ENCODE results near the gene BTBD19.
"Not testable (repeated sequence)": the region's sequence is repeated elsewhere in the genome, so short reads cannot be mapped to it uniquely, and the experiment has no call there.

The BTBD19 gene

DNA sequence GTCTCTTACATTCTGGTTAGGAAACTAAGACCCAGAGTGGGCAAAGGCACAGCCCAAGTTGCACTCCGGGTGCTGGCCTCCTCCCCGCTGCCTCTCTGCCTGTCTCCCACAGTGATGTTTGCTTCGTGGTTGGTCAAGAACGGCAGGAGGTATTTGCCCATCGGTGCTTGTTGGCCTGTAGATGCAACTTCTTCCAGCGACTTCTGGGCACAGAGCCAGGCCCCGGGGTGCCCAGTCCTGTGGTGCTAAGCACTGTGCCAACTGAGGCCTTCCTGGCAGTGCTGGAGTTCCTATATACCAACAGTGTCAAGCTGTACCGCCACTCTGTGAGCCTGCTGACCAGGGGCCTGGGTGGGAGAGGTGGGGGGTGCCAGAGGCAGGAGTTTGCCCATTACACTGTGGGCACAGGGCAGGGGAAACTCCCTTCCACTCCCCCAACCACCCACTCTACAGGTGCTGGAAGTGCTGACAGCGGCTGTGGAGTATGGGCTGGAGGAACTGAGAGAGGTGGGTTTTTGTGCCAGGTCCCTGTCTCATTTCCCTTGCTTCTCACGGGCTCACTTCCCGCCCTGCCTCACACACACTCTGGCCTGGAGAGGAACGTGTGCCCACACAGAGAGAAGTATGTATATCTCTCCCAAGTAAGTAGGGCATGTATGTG, 1.9 kb downstream of the BTBD19 start:
- no peak overlapping the region for H3K4me3 ChIP-seq (ENCODE audit: low read length)
- TF ChIP-seq ZNF274 (IDR thresholded peaks at IDR 0.05; ENCODE audit: low read depth, low read length): no peak

DNA sequence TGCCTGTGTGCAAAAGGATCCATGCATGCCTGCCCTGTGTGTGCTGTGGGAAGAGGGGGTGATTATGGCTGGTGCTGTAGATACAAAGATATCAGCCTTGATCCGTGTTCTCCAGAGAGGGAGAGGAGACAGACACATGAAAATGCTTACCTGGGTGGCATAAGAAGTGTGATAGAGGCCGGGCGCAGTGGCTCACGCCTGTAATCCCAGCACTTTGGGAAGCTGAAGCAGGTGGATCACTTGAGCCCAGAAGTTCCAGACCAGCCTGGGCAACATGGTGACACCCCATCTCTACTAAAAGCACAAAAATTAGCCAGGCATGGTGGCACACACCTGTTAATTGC, 2.4 kb downstream of the BTBD19 start:
- H3K4me3 ChIP-seq (ENCODE audit: low read length): not testable (repeated sequence)

DNA sequence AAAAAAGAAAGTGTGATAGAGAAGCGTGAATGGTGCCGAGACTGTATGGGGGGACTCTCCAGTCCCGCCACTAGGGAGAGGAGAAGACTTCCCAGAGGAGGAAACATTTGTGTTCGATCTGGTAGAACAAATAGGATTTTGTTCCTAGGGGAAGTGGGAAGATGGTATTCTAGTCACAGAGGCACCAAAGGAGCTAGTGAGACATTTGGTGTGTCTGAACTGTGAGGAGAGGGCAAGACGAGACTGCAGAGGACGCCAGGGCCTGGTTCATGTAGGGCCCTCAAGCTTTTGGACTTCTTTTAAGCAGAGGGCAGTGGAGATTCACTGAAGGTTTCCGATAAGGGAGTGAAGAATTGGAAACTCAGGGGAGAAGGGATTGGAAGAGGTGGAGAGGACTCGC, 2.9 kb downstream of the BTBD19 start:
- no peak for TF ChIP-seq ZNF274 (IDR thresholded peaks at IDR 0.05; ENCODE audit: low read depth, low read length)
- H3K4me3 ChIP-seq (ENCODE audit: low read length): no peak overlapping the region

DNA sequence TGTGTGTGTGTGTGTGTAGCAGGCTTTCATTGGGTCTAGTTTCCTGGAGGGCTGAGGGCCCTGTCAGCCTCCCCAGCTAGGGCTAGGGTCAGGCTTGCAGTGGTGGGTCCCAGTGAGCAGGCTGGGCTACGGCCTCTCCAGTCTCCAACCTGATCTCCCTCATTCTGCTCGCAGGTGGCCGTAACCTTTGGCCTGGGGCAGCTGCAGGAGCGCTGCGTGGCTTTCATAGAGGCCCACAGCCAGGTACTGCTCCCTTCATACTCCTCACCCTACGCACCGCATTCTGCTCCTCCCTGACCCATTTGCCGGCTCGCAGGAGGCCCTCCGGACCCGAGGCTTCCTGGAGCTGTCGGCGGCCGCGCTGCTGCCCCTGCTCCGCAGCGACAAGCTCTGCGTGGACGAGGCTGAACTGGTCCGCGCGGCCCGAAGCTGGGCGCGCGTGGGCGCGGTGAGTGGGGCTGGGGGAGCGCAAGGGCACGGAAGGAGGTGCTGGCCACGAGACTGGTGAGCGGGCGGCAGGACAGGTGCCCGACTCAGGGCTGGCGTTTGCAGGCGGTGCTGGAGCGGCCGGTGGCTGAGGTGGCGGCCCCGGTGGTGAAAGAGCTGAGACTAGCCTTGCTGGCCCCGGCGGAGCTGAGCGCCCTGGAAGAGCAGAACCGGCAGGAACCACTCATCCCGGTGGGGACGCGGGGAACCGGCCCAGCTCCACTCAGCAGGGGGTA, 4.7 kb downstream of the BTBD19 start:
- H3K4me3 ChIP-seq (ENCODE audit: low read length): no peak overlapping the region; the same call in 1 of the 2 replicates
- TF ChIP-seq ZNF274 (IDR thresholded peaks at IDR 0.05; ENCODE audit: low read depth, low read length): no peak

DNA sequence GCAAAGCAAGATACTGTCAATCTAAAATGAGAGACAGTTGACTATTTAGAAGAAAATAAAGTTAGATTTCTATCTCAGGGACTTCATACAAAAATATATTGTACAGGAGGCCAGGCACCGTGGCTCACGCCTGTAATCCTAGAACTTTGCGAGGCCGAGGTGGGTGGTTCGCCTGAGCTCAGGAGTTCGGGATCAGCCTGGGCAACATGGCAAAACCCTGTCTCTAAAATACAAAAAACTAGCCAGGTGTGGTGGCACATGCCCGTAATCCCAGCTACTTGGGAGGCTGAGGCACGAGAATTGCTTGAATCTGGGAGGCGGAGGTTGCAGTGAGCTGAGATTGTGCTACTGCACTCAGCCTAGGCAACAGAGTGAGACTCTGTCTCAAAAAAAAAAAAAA, 7.6 kb downstream of the BTBD19 start:
- not testable (repeated sequence) for H3K4me3 ChIP-seq (ENCODE audit: low read length)

DNA sequence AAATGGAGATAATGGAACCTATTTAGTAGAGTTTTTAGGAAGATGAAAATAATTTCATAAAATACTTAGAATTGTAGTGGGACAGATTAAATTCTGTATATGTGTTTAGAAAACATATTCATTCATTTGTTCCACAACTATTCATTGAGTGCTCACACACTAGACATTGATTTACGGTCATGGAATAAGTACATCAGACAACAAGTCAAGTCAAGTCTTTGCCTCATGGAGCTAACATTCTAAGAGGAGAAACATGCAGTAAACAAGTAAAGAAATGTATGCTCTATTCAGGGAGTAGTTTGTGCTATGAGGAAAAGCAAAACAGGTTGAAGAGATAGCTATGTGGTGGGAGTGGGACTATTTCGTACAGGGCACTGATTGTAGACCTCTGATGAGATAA, 9.0 kb downstream of the BTBD19 start:
- no peak for TF ChIP-seq ZNF274 (IDR thresholded peaks at IDR 0.05; ENCODE audit: low read depth, low read length)
- no peak overlapping the region for H3K4me3 ChIP-seq (ENCODE audit: low read length)

DNA sequence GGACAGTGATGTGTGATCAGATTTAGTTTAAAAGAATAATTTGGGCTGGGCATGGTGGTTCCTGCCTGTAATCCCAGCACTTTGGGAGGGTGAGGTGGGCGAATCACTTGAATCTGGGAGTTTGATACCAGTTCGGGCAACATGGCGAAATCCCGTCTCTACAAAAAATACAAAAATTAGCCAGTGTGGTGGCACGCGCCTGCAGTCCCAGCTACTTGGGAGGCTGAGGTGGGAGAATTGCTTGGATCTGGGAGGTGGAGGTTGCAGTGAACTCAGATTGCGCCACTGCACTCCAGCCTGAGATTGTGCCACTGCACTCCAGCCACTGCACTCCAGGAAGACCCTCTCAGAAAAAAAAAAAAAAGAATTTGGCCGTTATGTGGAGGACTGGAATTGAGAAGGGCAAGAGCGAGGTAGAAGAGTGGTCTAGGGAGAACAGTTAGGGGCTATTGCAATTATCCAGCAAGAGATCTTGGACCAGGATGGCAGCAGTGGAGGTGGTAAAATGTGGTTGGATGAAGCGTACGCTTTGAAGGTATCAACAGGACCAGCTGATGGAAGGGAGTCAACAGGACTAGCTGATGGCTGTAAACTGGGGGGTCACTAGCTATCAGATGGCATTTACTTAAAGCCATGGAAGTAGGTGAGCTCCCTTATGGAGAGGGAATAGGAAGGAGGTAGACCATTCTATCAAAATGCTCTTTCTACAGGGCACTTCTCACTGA, 9.6 kb downstream of the BTBD19 start:
- no peak for TF ChIP-seq ZNF274 (IDR thresholded peaks at IDR 0.05; ENCODE audit: low read depth, low read length)
- H3K4me3 ChIP-seq (ENCODE audit: low read length): no peak overlapping the region

DNA sequence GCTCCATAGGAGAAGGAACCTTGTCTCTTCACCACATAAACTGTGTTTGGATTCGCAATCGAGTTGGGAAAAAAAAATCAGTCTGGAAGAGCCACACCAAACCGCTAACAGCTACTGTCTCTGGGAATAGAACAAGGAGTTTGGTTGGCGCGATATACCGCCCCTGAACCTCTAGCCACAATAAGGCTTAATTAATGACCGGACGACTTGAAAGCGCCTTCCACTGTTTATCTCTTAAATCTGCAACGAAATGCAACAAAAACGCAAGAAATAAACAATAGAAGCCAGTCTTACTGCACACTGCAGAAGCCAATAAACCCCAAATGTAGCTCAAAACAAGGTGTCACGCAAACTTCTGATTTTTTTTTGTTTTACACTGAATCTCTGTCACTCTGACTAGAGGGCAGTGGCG, 10.9 kb downstream of the BTBD19 start:
- peak overlapping the region; percentile 74 for H3K4me3 ChIP-seq (ENCODE audit: low read length)
- TF ChIP-seq ZNF274 (IDR thresholded peaks at IDR 0.05; ENCODE audit: low read depth, low read length): no peak

DNA sequence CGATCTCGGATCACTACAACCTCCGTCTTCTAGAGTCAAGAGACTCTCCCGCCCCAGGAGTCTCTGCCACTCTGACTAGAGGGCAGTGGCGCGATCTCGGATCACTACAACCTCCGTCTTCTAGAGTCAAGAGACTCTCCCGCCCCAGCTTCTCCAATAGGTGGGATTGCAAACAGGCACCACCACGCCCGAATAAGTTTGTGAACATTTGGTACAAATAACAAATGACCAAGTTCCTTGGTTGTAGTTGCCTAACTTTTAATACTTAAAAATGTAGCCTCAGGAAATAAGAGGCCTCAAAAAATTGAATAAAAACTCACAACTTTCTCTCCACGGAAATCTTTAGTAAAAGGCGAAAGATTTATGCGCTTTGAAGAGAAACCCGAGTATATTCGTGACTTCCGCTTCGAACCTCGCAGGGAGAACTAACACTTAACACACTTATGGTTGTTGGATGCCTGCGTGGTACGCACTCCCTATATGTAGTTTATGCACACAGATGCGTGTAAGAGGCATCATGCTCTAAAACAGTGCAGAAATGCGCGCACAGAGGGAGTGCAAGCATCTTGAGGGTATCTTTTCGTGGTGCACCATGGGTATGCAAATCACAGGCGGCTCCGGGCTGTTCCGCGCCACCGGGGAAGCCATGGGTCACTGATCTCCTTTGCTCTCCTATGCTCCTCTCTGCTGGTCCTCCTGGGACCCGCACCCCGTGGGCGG, 11.4 kb downstream of the BTBD19 start:
- no peak for TF ChIP-seq ZNF274 (IDR thresholded peaks at IDR 0.05; ENCODE audit: low read depth, low read length)

DNA sequence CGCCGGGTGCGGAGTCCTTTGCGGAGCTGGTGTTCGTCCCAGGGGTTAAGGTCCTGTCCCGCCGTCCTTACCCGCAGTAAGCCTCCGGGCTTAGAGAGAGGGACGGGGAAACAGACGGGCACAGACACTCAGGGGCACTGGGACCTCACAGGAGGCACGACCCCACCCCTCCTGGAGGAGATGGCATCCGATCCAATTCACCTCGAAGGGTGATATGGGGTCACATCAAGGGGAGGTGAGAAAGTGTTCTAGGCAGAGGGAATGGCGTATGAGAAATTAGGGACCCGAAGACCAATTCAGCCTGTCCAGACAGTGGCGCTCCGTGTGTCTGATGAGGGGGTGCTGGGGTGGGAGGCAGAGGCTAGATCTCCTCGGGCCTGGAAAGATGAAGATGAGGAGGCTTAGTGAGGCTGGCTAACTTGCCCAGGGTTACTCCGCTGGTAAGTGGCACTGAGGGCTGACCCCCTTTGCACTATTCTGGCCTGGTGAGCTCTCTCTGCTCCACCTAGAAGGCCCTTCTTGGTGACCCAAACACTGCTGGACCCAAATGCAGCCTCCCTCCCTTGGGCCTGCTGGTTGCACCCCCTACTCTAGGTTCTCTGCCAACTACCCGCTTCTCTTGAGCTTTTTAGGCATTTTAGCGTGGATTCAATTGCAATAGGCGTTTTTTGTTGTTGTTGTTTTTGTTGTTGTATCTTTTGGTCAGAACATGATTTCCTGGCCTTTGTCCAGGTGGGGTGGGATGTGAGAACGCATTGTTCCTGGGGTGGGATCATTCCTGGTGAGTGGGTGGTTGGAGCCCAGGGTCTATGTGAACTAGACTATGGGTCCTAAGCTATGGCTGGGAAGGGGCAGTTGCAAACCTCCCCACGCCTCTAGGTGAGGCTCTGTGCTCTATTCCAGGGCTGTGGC, 12.3 kb downstream of the BTBD19 start:
- peak overlapping the region; percentile 46; the same call in 1 of the 2 replicates for H3K4me3 ChIP-seq (ENCODE audit: low read length)
- no peak for TF ChIP-seq ZNF274 (IDR thresholded peaks at IDR 0.05; ENCODE audit: low read depth, low read length)

More for the DNA sequence above, 11.4 kb downstream of the BTBD19 start:
- peak overlapping the region; percentile 74; the same call in 1 of the 2 replicates for H3K4me3 ChIP-seq (ENCODE audit: low read length)

DNA sequence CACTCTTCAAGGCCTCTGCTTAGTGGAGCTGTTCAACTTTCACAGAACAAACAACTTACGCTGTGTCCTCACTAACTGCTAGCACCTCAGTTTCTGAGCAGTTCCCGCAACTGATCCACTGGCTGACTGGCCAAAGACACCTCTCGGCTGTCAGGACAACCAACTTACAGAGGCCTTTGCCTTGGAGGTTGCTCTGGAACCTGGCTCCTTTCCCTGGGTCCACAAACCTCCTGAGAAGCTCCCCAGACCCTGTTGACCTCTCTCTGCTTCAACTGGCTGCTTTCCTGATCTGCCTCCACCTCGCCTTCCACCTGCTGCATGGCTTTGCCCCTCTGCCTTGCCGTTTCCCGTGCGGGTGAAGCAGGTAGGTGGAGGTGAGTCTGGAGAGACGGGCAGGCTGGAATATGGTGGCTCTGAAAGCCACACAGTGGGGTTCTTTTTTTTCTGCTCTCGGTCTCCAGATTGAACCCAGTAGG, 13.0 kb downstream of the BTBD19 start:
- TF ChIP-seq ZNF274 (IDR thresholded peaks at IDR 0.05; ENCODE audit: low read depth, low read length): no peak

DNA sequence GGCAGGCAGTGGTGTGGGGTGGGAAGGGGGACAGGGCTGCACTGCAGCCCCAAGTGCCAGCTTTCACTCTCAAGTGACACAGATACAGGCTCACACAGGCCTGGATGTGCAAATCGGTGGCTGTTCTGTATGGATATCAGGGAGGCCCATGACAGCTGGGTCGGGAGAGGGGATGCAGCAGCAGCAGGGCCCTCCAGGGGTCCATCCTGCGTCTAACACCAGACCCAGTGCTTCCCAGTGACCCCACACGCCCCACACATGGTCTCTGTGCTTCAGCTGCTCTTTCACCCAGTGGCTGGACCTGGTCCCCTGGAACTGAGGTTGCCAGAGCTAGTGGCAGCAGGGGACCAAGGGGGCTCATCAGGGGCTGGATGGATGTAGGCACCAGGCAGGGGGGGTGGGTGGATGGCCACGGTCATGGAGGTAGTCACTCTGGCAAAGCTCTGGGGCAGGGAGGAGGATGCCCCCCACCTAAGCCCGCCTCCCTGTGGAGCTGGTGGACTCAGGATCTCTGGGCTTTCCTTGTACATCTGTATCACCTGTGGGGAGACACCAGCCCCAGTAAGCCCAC, 13.9 kb downstream of the BTBD19 start:
- no peak for TF ChIP-seq ZNF274 (IDR thresholded peaks at IDR 0.05; ENCODE audit: low read depth, low read length)
- H3K4me3 ChIP-seq (ENCODE audit: low read length): no peak overlapping the region

More for the DNA sequence above, 13.0 kb downstream of the BTBD19 start:
- no peak overlapping the region for H3K4me3 ChIP-seq (ENCODE audit: low read length)

DNA sequence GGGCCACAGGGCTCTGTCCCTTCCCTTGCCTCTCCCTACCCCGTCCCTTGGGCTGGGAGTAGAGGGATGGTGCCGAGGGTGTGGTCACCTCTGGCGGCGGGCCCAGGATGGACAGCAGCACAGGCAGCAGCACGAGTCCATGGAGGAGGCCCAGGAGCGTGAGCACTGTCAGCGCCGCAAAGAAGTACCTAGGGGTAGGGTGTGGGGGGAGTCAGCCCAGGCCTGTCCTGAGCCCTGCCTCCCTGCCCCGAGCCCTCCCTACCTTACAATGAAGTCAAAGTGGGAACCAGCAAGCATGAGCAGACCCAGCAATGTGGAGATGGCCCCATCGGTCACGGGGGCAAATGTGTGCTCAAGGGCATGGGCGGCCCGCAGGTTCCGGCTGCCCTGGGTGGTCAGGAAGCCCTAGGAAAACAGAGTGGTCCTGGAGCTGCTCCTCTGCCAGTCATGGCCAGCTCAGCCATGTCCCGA, 14.7 kb downstream of the BTBD19 start:
- H3K4me3 ChIP-seq (ENCODE audit: low read length): no peak overlapping the region
- TF ChIP-seq ZNF274 (IDR thresholded peaks at IDR 0.05; ENCODE audit: low read depth, low read length): no peak

DNA sequence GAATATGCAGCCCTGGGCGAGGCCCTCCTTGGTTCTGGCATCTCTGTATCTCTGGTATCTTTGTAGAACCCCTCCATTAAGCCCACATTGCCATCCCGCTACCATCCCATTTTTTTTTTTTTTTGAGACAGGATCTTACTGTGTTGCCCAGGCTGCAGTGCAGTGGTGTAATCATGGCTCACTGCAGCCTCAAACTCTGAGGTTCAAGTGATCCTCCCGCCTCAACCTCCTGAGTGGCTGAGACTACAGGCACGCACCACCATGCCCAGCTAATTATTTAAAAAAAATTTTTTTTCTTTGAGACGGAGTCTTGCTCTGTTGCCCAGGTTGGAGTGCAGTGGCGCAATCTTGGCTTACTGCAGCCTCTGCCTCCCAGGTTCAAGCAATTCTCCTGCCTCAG, 16.1 kb downstream of the BTBD19 start:
- not testable (repeated sequence) for H3K4me3 ChIP-seq (ENCODE audit: low read length)

All from GM08714 (cell line).